Lower lobe of right lung (tissue), 2 donors: Measurements from ENCODE around the gene FHIT. TPM values are rescaled to one million over a fixed set of nuclear protein-coding genes. Genes with fewer than 3 reads are reported as not detected.

Source experiments
- ATAC-seq, 2 donors: fragments of 200-7000 bp; cut with Tn5 transposase; one replicate each; pipeline ENCODE4 v1.9.1; 2020 to 2022; ENCODE audit warnings: mild to moderate bottlenecking in 2 of 2, moderate library complexity in 2 of 2
- DNase-seq: peaks from one replicate; pipeline ENCODE4 v3.0.0-alpha.2; 2020
- H3K27ac ChIP-seq: fragments of 200-600 bp; one replicate; pipeline ENCODE4 v1.8.0; 2022
- H3K27me3 ChIP-seq: fragments of 200-600 bp; one replicate; pipeline ENCODE4 v1.8.0; 2022; ENCODE audit warnings: low read depth
- H3K36me3 ChIP-seq: fragments of 200-600 bp; one replicate; pipeline ENCODE4 v1.8.0; 2022; ENCODE audit warnings: mild to moderate bottlenecking
- H3K4me1 ChIP-seq: fragments of 200-600 bp; one replicate; pipeline ENCODE4 v1.8.0; 2022
- H3K4me3 ChIP-seq: fragments of 200-600 bp; one replicate; pipeline ENCODE4 v1.8.0; 2022; ENCODE audit warnings: mild to moderate bottlenecking
- H3K9me3 ChIP-seq: fragments of 200-600 bp; one replicate; pipeline ENCODE4 v1.8.0; 2022
- intact Hi-C: fragments of 100-400 bp; cut with DNase I; formaldehyde crosslinking; loops from one replicate; pipeline ENCODE4 v1.11.0; 2022
- total RNA-seq: library from RNA; stranded (reverse); fragmentation: NEBNext Ultra II Directional; extraction: Animal tissue kit (Norgen Biotek cat#: 25700); gene quantifications from one replicate; pipeline ENCODE4 v1.2.1, GENCODE V29; 2021
- TF ChIP-seq, protein P1 (sequence below): fragments of 200-600 bp; IDR thresholded peaks from one replicate; pipeline ENCODE4 v1.8.0; 2022; ENCODE audit warnings: antibody characterized with exemption, mild to moderate bottlenecking
- donor health status: DM: no; HTN: yes; CAD: no; lungs with severe emphysema.

FHIT gene
- total RNA-seq, 1 donor from 2014 or later = 10.3 TPM

DNA sequence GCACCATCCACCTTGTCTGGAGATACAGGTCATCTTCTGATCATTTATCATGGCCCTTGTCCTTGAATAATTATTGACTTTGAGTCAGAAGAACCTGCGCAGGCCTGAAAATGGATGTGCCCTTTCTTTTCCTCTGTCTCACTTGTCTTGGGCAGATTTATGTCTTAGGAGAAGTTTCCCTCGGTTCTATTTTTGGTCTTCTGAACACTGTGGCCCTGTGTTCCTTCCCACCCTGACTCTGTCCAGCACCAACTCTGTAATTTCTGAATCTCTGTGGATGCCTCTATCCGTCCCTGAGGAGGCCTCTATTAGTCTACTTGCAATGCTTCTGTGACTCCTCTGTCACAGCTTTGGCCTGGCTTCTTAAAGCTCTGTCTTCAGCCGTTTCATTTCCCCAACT, 1520.7 kb downstream of the FHIT start:
- Histone ChIP-seq H3K27ac (no peak overlapping the region), H3K4me1 (no peaks in the 10 kb centered on the region), H3K4me3 (no peak overlapping the region), H3K27me3 (no peaks in the 10 kb centered on the region), H3K9me3 (no peaks in the 10 kb centered on the region), H3K36me3 (no peaks in the 10 kb centered on the region)
- no peak for DNase-seq
- TF ChIP-seq, protein P1, sequence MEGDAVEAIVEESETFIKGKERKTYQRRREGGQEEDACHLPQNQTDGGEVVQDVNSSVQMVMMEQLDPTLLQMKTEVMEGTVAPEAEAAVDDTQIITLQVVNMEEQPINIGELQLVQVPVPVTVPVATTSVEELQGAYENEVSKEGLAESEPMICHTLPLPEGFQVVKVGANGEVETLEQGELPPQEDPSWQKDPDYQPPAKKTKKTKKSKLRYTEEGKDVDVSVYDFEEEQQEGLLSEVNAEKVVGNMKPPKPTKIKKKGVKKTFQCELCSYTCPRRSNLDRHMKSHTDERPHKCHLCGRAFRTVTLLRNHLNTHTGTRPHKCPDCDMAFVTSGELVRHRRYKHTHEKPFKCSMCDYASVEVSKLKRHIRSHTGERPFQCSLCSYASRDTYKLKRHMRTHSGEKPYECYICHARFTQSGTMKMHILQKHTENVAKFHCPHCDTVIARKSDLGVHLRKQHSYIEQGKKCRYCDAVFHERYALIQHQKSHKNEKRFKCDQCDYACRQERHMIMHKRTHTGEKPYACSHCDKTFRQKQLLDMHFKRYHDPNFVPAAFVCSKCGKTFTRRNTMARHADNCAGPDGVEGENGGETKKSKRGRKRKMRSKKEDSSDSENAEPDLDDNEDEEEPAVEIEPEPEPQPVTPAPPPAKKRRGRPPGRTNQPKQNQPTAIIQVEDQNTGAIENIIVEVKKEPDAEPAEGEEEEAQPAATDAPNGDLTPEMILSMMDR = no peak
- no peak for ATAC-seq
- intact Hi-C loops = no loop called here

DNA sequence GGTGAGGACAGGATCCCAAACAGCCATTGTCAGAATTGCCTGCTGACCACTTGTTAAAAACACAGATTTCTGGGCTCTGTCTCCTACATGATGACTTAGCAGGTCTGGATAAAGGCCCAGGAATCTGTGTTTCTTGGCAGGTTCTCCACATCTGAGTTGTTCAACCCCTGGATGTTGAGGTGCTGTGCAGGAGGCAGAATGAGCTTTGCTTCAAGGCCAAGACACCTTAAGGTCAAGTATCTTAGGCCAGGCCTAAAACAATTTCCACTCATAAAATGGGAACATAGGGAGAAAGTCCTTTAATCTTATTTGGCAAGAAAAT, 1522.7 kb downstream of the FHIT start:
- Histone ChIP-seq H3K4me3 (no peak overlapping the region), H3K4me1 (no peaks in the 10 kb centered on the region), H3K27ac (no peak overlapping the region), H3K9me3 (no peaks in the 10 kb centered on the region), H3K36me3 (no peaks in the 10 kb centered on the region), H3K27me3 (no peaks in the 10 kb centered on the region)
- no peak for ATAC-seq
- TF ChIP-seq, protein P1 = no peak
- DNase-seq = no peak
- intact Hi-C loops = no loop called here

DNA sequence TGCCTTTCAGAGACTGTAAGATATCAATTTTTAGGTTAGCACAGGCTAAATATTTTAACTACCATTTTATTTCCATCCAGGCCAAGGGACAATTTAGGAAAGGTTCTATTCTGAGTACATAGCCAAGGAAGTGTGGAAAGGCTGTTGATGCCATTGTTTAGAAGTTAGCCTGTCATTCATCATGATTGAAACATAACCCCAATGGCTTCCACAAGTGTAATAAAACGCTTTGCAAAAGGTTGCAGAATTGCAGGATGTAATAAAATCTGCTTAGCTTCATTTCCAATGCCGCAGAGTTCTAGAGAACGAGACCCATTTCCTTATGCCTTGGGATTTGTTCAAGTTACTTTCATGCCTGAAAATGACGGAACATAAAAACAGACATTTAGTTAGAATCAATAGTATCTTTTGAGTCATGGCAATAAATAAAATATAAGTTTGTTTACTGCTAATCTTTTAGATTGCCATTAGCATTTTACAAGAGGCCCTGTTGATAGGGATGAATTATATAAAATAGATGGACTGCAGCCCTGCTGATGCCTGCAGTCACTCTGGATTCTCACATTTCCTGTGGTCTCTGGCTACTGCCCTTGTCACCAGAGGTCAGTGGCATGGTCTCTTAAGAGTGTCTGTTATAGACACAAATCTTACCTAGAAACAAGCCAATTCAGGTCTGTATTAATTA, 1523.2 kb downstream of the FHIT start:
- no peak overlapping the region for H3K27ac ChIP-seq
- no peak overlapping the region for H3K4me3 ChIP-seq
- H3K4me1 ChIP-seq = no peaks in the 10 kb centered on the region
- DNase-seq (no peak), ATAC-seq (no peak)
- no peaks in the 10 kb centered on the region for H3K36me3 ChIP-seq
- no peaks in the 10 kb centered on the region for H3K27me3 ChIP-seq
- TF ChIP-seq, protein P1 = no peak
- no peaks in the 10 kb centered on the region for H3K9me3 ChIP-seq
- intact Hi-C loops = no loop called here

DNA sequence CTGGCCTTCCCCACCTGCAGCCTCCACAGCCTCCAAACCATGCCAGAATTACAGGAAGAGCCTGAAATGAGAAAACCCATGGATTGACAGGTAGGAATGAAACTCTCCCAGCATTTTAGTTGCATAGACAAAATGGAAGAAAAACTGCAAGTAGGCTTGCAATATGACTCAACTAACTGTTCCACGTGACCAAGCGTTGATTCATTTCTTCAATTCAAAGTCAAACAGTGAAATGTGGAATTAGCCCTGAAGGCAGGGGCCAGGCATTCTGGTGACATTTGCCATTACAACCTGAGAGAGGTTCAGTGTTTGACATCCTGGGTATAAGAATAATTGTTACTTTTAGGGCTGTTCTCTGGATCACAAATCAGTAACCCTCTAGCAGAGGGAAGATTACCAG, 1525.0 kb downstream of the FHIT start:
- no peak for ATAC-seq
- intact Hi-C loops = no loop called here
- no peaks in the 10 kb centered on the region for H3K36me3 ChIP-seq

DNA sequence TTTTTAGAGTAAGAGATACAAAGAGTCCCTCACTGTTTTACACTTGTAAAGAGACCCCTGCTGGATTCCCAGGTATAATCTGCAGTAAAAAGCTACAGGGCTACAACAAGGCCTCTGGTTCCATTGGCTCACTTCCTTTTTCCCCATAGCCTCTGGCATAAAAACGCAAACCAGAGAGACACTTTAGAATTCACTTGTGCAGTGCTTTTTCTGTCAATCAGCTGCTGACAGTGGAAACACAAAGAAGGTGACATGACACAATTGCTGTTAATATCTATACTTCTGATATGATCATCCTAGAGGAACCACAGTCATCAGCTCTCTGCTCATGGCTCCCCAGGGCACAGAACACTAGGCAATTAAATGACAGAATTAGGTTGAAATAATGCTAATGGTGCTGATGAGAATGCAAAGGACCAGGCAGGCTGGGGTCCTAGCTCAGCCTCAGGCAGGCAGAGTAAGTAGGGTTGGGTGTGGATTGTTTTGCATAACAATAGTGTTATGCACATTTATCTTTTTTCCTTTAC, 1533.5 kb downstream of the FHIT start:
- H3K27me3 ChIP-seq = no peaks in the 10 kb centered on the region
- no peaks in the 10 kb centered on the region for H3K4me1 ChIP-seq
- no peak for DNase-seq
- no peak overlapping the region for H3K4me3 ChIP-seq
- TF ChIP-seq, protein P1 = no peak
- H3K36me3 ChIP-seq = no peaks in the 10 kb centered on the region
- ATAC-seq = no peak
- no peaks in the 10 kb centered on the region for H3K9me3 ChIP-seq
- no peak overlapping the region for H3K27ac ChIP-seq
- intact Hi-C loops = no loop called here

More for the DNA sequence above, 1525.0 kb downstream of the FHIT start:
- TF ChIP-seq, protein P1 = no peak
- Histone ChIP-seq H3K4me3 (no peak overlapping the region), H3K9me3 (no peaks in the 10 kb centered on the region), H3K27me3 (no peaks in the 10 kb centered on the region), H3K4me1 (no peaks in the 10 kb centered on the region), H3K27ac (no peak overlapping the region)
- no peak for DNase-seq
